Measurements from ENCODE around the gene KCNN4. TPM values are rescaled to one million over a fixed set of nuclear protein-coding genes. Genes with fewer than 3 reads are reported as not detected.
"Not testable (repeated sequence)": the region's sequence is repeated elsewhere in the genome, so short reads cannot be mapped to it uniquely, and the experiment has no call there.

KCNN4 gene
- total RNA-seq, result 1 to 10 TPM in 2 of 3 donors, under 1 TPM in 1; 0.72 to 7.1 (median 1.4) TPM
- 21.5 TPM for total RNA-seq (2013)

DNA sequence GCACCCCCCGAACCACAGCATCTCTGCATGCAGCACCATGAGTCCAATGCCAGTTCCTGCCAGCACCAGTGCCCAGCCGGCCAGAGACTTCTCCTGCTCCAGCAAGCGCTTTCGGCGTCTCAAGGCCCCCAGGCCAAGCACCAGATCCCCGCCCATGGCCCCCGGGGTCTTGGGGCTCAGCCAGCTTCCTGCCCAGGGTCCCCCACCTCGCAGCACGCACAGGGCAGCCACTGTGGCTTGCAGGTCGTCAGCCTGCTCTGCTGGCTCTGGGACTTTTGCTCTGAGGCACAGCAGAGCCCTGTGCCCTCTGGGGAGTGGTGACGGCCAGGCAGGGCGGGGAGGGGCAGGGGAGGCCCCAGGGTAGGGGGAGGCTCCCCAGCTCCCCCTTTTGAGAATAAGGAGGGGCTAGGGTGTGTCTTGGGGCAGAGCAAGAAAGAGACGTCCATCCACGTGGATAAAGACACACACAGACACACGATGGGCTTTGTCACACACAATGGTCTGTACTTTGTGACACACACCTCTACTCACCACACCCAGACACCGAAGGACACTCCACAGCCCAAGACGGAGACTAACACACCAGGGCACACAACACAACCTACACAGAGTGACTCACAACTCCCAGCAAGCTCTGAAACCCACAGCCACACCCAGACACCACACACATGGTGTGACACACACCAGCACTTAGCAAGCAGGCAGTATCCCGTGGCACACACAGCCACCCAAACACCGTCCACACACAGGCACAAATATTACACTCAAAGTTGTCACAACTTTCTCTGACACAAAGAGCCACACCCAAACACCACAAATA is at the start of gene KCNN4:
TSS of gene KCNN4 (minus strand) at position 268 of the 820 bp plus-strand sequence. CDS start at position 156, 112 bp downstream.
- Histone ChIP-seq H3K27ac (ENCODE audit: low read length) (peak within 1 kb of the TSS; percentile 47), H3K36me3 (ENCODE audit: control insufficient read depth, insufficient read depth, low read length) (no peaks in the 10 kb centered on the region), H3K4me3 (ENCODE audit: low read length) (peak within 1 kb of the TSS; percentile 39), H3K27me3 (ENCODE audit: control insufficient read depth, insufficient read depth, low read length) (no peaks in the 10 kb centered on the region), H3K9me3 (ENCODE audit: control insufficient read depth, insufficient read depth, low read length) (no peaks in the 10 kb centered on the region), H3K4me1 (ENCODE audit: control insufficient read depth, insufficient read depth, low read length) (peaks cover 52% of the 10 kb centered on the region)
- Mint-ChIP-seq H3K4me1 (peaks cover 0 to 23% of the 10 kb centered on the region in 2 donors), H3K27ac (no peak within 1 kb of the TSS), H3K27me3 (ENCODE audit: low read depth in 2 of 2) (peaks cover 37 to 43% of the 10 kb centered on the region in 2 donors), H3K9me3 (no peaks in the 10 kb centered on the region), H3K36me3 (no peaks in the 10 kb centered on the region), H3K4me3 (no peak within 1 kb of the TSS)
- intact Hi-C loops (cut with micrococcal nuclease), result no loop called here
- peak in 1 of 2 donors; percentile 69 for DNase-seq
- 6% methylated on average over 19 of the region's 19 CpGs for WGBS (ENCODE audit: insufficient coverage)
- peak; percentile 37 to 69 (median 44) for ATAC-seq
- TF ChIP-seq, protein P1, sequence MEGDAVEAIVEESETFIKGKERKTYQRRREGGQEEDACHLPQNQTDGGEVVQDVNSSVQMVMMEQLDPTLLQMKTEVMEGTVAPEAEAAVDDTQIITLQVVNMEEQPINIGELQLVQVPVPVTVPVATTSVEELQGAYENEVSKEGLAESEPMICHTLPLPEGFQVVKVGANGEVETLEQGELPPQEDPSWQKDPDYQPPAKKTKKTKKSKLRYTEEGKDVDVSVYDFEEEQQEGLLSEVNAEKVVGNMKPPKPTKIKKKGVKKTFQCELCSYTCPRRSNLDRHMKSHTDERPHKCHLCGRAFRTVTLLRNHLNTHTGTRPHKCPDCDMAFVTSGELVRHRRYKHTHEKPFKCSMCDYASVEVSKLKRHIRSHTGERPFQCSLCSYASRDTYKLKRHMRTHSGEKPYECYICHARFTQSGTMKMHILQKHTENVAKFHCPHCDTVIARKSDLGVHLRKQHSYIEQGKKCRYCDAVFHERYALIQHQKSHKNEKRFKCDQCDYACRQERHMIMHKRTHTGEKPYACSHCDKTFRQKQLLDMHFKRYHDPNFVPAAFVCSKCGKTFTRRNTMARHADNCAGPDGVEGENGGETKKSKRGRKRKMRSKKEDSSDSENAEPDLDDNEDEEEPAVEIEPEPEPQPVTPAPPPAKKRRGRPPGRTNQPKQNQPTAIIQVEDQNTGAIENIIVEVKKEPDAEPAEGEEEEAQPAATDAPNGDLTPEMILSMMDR (IDR thresholded peaks at IDR 0.05), result no peak

DNA sequence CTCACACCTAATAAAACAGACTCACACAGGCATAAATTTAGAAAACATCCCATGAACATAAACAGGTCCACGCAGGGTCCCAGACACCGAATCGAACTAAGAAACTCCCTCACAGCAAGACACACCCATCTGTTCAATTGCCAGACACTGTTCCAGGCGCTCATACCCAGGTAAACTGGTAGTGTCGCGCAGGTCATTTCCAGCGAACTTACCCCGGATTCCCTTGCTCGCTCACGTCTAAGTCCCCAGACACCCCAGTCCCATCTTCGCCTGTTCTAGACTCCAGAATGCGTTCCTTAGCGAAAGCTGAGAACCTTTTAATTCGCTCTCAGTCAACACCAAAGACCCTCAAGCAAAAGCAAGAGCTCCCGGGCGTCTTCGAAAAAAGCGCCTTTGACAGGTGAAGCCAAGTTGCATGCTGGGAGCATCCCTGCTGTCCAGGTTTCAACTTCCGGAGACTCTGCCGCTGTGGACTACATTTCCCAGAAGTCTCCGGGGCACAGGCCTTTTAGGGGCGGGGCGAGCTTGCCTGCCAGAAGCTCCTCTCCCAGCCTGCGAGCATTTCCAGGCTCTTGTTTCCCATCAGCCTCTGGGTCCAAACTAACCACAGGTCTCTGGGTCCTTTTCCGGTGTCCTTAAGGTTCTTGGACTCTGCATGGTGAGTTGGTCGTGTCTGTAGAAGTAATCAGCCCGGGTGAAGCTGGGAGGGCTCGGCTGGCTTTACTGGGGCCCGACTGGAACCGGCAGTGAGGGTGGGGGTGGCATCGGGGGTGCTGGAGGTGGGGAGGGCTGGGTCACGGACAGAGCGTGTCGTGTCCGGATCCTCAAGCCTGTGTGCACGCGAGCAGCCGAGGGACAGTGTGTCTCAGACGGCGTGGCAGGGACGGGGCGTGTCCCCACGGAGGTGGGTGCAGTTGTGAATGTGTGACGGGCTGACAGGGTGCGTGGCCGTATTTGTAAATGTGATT is 46.3 kb upstream of the KCNN4 start, which contains the start of gene ZNF283:
TSS of gene ZNF283 (plus strand) at position 535 of the 968 bp plus-strand sequence. CDS start 6,184 bp downstream, outside the sequence.
- peak within 1 kb of the TSS; percentile 94 for H3K4me3 Mint-ChIP-seq
- peaks cover 19% of the 10 kb centered on the region in 2 donors for H3K4me1 Mint-ChIP-seq
- peaks cover 13 to 21% of the 10 kb centered on the region in 2 donors for H3K27me3 Mint-ChIP-seq (ENCODE audit: low read depth in 2 of 2)
- no peaks in the 10 kb centered on the region for H3K9me3 ChIP-seq (ENCODE audit: control insufficient read depth, insufficient read depth, low read length)
- TF ChIP-seq, protein P1 (IDR thresholded peaks at IDR 0.05), result no peak
- DNase-seq (peak; percentile 69 to 88), ATAC-seq (peak; percentile 86 to 98 (median 96))
- no peaks in the 10 kb centered on the region for H3K9me3 Mint-ChIP-seq
- H3K36me3 Mint-ChIP-seq, result no peaks in the 10 kb centered on the region
- H3K36me3 ChIP-seq (ENCODE audit: control insufficient read depth, insufficient read depth, low read length), result peaks cover 11% of the 10 kb centered on the region
- intact Hi-C loops (cut with micrococcal nuclease), result no loop called here
- peaks cover under 1% of the 10 kb centered on the region for H3K27me3 ChIP-seq (ENCODE audit: control insufficient read depth, insufficient read depth, low read length)
- 11% methylated on average over 46 of the region's 46 CpGs for WGBS (ENCODE audit: insufficient coverage)
- H3K27ac ChIP-seq (ENCODE audit: low read length), result no peak within 1 kb of the TSS
- peaks cover 12% of the 10 kb centered on the region for H3K4me1 ChIP-seq (ENCODE audit: control insufficient read depth, insufficient read depth, low read length)
- peak within 1 kb of the TSS; percentile 62 for H3K4me3 ChIP-seq (ENCODE audit: low read length)
- H3K27ac Mint-ChIP-seq, result peak within 1 kb of the TSS; percentile 75 to 80

DNA sequence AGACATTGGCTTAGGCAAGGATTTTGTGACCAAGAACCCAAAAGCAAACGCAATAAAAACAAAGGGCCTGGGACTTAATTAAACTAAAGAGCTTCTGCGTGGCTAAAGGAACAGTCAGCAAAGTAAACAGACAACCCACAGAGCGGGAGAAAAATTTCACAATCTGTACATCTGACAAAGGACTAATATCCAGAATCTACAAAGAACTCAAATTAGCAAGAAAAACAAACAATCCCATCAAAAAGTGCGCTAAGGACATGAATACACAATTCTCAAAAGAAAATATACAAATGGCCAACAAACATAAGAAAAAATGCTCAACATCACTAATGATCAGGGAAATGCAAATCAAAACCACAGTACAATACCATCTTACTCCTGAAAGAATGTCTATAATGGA is 43.8 kb upstream of the KCNN4 start:
- H3K9me3 Mint-ChIP-seq; H3K4me3 ChIP-seq (ENCODE audit: low read length); H3K27ac ChIP-seq (ENCODE audit: low read length); intact Hi-C loops (cut with micrococcal nuclease); H3K36me3 ChIP-seq (ENCODE audit: control insufficient read depth, insufficient read depth, low read length); H3K9me3 ChIP-seq (ENCODE audit: control insufficient read depth, insufficient read depth, low read length); H3K27ac Mint-ChIP-seq; H3K4me3 Mint-ChIP-seq; ATAC-seq; H3K36me3 Mint-ChIP-seq; DNase-seq: not testable (repeated sequence)
- H3K27me3 Mint-ChIP-seq (ENCODE audit: low read depth in 2 of 2), result peaks cover 31 to 42% of the 10 kb centered on the region in 2 donors
- WGBS (ENCODE audit: insufficient coverage), result 66% methylated on average over 4 of the region's 4 CpGs
- H3K4me1 ChIP-seq (ENCODE audit: control insufficient read depth, insufficient read depth, low read length), result peaks cover 20% of the 10 kb centered on the region
- H3K4me1 Mint-ChIP-seq, result peaks cover 27 to 28% of the 10 kb centered on the region in 2 donors
- peaks cover 24% of the 10 kb centered on the region for H3K27me3 ChIP-seq (ENCODE audit: control insufficient read depth, insufficient read depth, low read length)

DNA sequence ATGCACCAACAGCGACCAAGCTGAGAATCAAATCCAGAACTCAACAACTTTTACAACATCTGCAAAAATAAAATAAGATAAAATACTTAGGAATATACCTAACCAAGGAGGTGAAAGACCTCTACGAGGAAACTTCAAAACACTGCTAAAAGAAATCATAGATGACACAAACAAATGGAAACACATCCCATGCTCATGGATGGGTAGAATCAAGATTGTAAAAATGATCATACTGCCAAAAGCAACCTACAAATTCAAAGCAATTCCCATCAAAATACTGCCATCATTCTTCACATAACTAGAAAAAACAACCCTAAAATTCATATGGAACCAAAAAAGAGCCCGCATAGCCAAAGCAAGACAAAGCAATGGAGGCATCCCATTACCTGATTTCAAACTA is 43.1 kb upstream of the KCNN4 start:
- H3K4me3 ChIP-seq (ENCODE audit: low read length); H3K36me3 Mint-ChIP-seq; H3K9me3 Mint-ChIP-seq; H3K36me3 ChIP-seq (ENCODE audit: control insufficient read depth, insufficient read depth, low read length); H3K4me3 Mint-ChIP-seq; H3K27ac Mint-ChIP-seq; intact Hi-C loops (cut with micrococcal nuclease); H3K27ac ChIP-seq (ENCODE audit: low read length); ATAC-seq; DNase-seq; H3K9me3 ChIP-seq (ENCODE audit: control insufficient read depth, insufficient read depth, low read length): not testable (repeated sequence)
- peaks cover 20% of the 10 kb centered on the region for H3K4me1 ChIP-seq (ENCODE audit: control insufficient read depth, insufficient read depth, low read length)
- H3K27me3 Mint-ChIP-seq (ENCODE audit: low read depth in 2 of 2), result peaks cover 34 to 47% of the 10 kb centered on the region in 2 donors
- 86% methylated on average over 1 of the region's 3 CpGs for WGBS (ENCODE audit: insufficient coverage)
- peaks cover 27 to 28% of the 10 kb centered on the region in 2 donors for H3K4me1 Mint-ChIP-seq
- peaks cover 24% of the 10 kb centered on the region for H3K27me3 ChIP-seq (ENCODE audit: control insufficient read depth, insufficient read depth, low read length)
